GM12878 (cell line): ENCODE data around the gene LRRC30. TPM values are rescaled to one million over a fixed set of nuclear protein-coding genes. Genes with fewer than 3 reads are reported as not detected.

Source experiments
- ATAC-seq: fragments of 200-7000 bp; cut with Tn5 transposase; 3 replicates; pipeline ENCODE4 v1.9.1; 2020; ENCODE audit warnings: mild to moderate bottlenecking, moderate library complexity
- BruUV-seq: library from RNA; stranded (reverse); fragments of 400-500 nt; replicated peaks from 2 replicates; lab custom pipeline; 2021; lab: Mats Ljungman, UMichigan
- CTCF ChIA-PET: fragments of 300-600 bp; sonication (Branson Sonifier 250); formaldehyde crosslinking; extraction: SDS; loops from one replicate; lab custom pipeline; 2021; ENCODE audit warnings: inconsistent platforms; lab: Yijun Ruan, JAX
- POLR2A ChIA-PET: fragments of 350-600 bp; formaldehyde crosslinking; extraction: SDS; loops from one replicate; lab custom pipeline; 2021; ENCODE audit warnings: inconsistent platforms; lab: Charles Lee
- RAD21 ChIA-PET: fragments of 300-600 bp; sonication (Branson Sonifier 250); formaldehyde crosslinking; loops from one replicate; lab custom pipeline; 2023; ENCODE audit warnings: antibody characterized with exemption; ENCODE audit not compliant: unreplicated experiment; lab: Charles Lee
- SMC1A ChIA-PET: fragments of 300-600 bp; sonication (Branson Sonifier 250); formaldehyde crosslinking; loops from one replicate; lab custom pipeline; 2023; ENCODE audit not compliant: unreplicated experiment, uncharacterized antibody; lab: Charles Lee
- DNase-seq: peaks from one replicate; pipeline ENCODE4 v3.0.0-alpha.2; 2011; ENCODE audit warnings: low read depth, low spot score
- FAIRE-seq: peaks from 3 replicates; lab custom pipeline; 2011; peaks lifted over from hg19 to GRCh38; lab: Jason Lieb, UNC
- H2AFZ ChIP-seq: 2 replicates; pipeline ENCODE4 v1.6.0; 2011; ENCODE audit warnings: low read depth, low read length, control low read depth; ENCODE audit not compliant: control insufficient read depth
- H3K27ac ChIP-seq: 2 replicates; pipeline ENCODE4 v1.5.1; 2011; ENCODE audit warnings: control low read depth; ENCODE audit not compliant: control insufficient read depth, insufficient read depth
- H3K27me3 ChIP-seq, 2 experiments: replicated peaks in 1 of 2; 2 replicates each; pipeline versions ENCODE4 v1.6.0 to v1.6.1; 2011; ENCODE audit warnings: low read length in 1 of 2; ENCODE audit not compliant: control insufficient read depth in 2 of 2, insufficient read depth in 2 of 2
- H3K36me3 ChIP-seq, 2 experiments: 2 replicates each; pipeline ENCODE4 v1.5.1; 2011; ENCODE audit warnings: low read length in 1 of 2; ENCODE audit not compliant: control insufficient read depth in 2 of 2, insufficient read depth in 2 of 2
- H3K4me1 ChIP-seq: 2 replicates; pipeline ENCODE4 v1.6.1; 2011; ENCODE audit warnings: mild to moderate bottlenecking, low read length, moderate library complexity, mixed read lengths; ENCODE audit not compliant: control insufficient read depth, insufficient read depth
- H3K4me2 ChIP-seq: 2 replicates; pipeline ENCODE4 v1.6.0; 2011; ENCODE audit warnings: control low read depth; ENCODE audit not compliant: control insufficient read depth, insufficient read depth
- H3K4me3 ChIP-seq: fragments of 200-600 bp; sonication (generic); 2 replicates; pipeline ENCODE4 v1.5.1; 2016
- H3K79me2 ChIP-seq: 2 replicates; pipeline ENCODE4 v1.6.0; 2011; ENCODE audit warnings: low read length; ENCODE audit not compliant: control insufficient read depth, insufficient read depth
- H3K9ac ChIP-seq: 2 replicates; pipeline ENCODE4 v1.8.0; 2011; ENCODE audit warnings: low read length, control low read depth, mixed read lengths; ENCODE audit not compliant: control insufficient read depth, insufficient read depth
- H3K9me3 ChIP-seq: replicated peaks from 3 replicates; pipeline ENCODE4 v1.5.1; 2011; ENCODE audit warnings: mild to moderate bottlenecking, low read length; ENCODE audit not compliant: control insufficient read depth, insufficient read depth
- H4K20me1 ChIP-seq: 2 replicates; pipeline ENCODE4 v1.6.0; 2011; ENCODE audit not compliant: control insufficient read depth, insufficient read depth
- BRCA1 ChIP-seq: IDR thresholded peaks from 2 replicates; pipeline ENCODE4 v1.6.1; 2011; ENCODE audit warnings: low read depth, low read length, improper control_type of control experiment
- CBFB ChIP-seq: IDR thresholded peaks from 2 replicates; pipeline ENCODE4 v1.6.1; 2016; ENCODE audit warnings: antibody characterized with exemption, low read depth
- CBX5 ChIP-seq: sonication (generic); IDR thresholded peaks from 2 replicates; pipeline ENCODE4 v1.6.1; 2016; ENCODE audit warnings: low read depth, moderate library complexity, mild to moderate bottlenecking, inconsistent platforms
- FOXK2 ChIP-seq: fragments of 450-650 bp; IDR thresholded peaks from 2 replicates; pipeline ENCODE4 v1.6.1; 2017; ENCODE audit warnings: mild to moderate bottlenecking, moderate library complexity
- HDAC6 ChIP-seq: fragments of 200-600 bp; sonication (generic); IDR thresholded peaks from one replicate; pipeline ENCODE4 v1.8.0; 2017; ENCODE audit warnings: antibody characterized with exemption; ENCODE audit not compliant: unreplicated experiment
- IRF5 ChIP-seq: fragments of 450-650 bp; IDR thresholded peaks from 2 replicates; pipeline ENCODE4 v1.6.1; 2017; ENCODE audit warnings: borderline replicate concordance
- KLF5 ChIP-seq: fragments of 450-650 bp; IDR thresholded peaks from 2 replicates; pipeline ENCODE4 v1.6.1; 2014; ENCODE audit warnings: mild to moderate bottlenecking; ENCODE audit not compliant: partially characterized antibody
- NR2C2 ChIP-seq: IDR thresholded peaks from 2 replicates; pipeline ENCODE4 v1.6.1; 2011; ENCODE audit warnings: borderline replicate concordance, low read depth; ENCODE audit not compliant: control insufficient read depth, insufficient read length
- RELA ChIP-seq: fragments of 450-650 bp; IDR thresholded peaks from 2 replicates; pipeline ENCODE4 v1.8.0; 2014; ENCODE audit warnings: borderline replicate concordance; ENCODE audit not compliant: partially characterized antibody
- RFX5 ChIP-seq: IDR thresholded peaks from 2 replicates; pipeline ENCODE4 v1.6.1; 2011; ENCODE audit warnings: low read depth, low read length, improper control_type of control experiment
- SREBF1 ChIP-seq: IDR thresholded peaks from 2 replicates; pipeline ENCODE4 v1.6.1; 2012; ENCODE audit warnings: mild to moderate bottlenecking, low read length
- SREBF2 ChIP-seq: IDR thresholded peaks from 2 replicates; pipeline ENCODE4 v1.6.1; 2012; ENCODE audit warnings: mild to moderate bottlenecking, low read length
- WGBS: methylation state at CpG from one replicate; pipeline ENCODE4 v1.1.6; 2016; ENCODE audit warnings: low lambda C conversion rate; ENCODE audit not compliant: insufficient replicate concordance, insufficient coverage; ENCODE audit errors: missing lambda C conversion rate; 5-methylcytosine and 5-hydroxymethylcytosine counted together
- in situ Hi-C: fragments of 300-500 bp; cut with MboI; formaldehyde crosslinking; loops from 9 replicates; pipeline ENCODE4 v1.14.3; 2018; ENCODE audit warnings: mixed read lengths
- intact Hi-C: fragments of 100-400 bp; cut with micrococcal nuclease; formaldehyde crosslinking; loops from one replicate; pipeline ENCODE4 v1.14.2; 2022; ENCODE audit not compliant: unreplicated experiment
- polyA plus RNA-seq, 11 experiments: library from polyadenylated mRNA; depleted of rRNA in 4 of 11; unstranded in 6 of 11; stranded (reverse) in 5 of 11; fragments of >200 nt; fragmentation: Nextera tagmentation in 4 of 11; fragmentation: Illumina TruSeq in 1 of 11; extraction: Ambion mirVana in 4 of 11; extraction: Trizol in 1 of 11; gene quantifications; 1 replicate in 1 of 11; 2 replicates in 10 of 11; pipeline versions ENCODE4 v1.2.1 to v1.2.3, GENCODE V29; 2011 to 2016; ENCODE audit warnings: inconsistent platforms in 2 of 11, missing spikeins in 2 of 11, low read depth in 1 of 11
- total RNA-seq, 4 experiments: library from RNA; depleted of rRNA in 3 of 4; stranded (reverse); fragments of >200 nt in 3 of 4; fragmentation: Illumina TruSeq in 1 of 4; extraction: Trizol in 1 of 4; gene quantifications; 2 replicates each; pipeline versions ENCODE4 v1.2.1 to v1.2.3, GENCODE V29; 2013 to 2021
- TF ChIP-seq, protein P1 (sequence below): fragments of 450-650 bp; formaldehyde crosslinking; IDR thresholded peaks from 2 replicates; pipeline ENCODE4 v1.4.0; 2022; ENCODE audit warnings: mild to moderate bottlenecking, moderate library complexity
- TF ChIP-seq, protein P2 (sequence below): IDR thresholded peaks from 2 replicates; pipeline ENCODE4 v1.6.1; 2011; ENCODE audit warnings: borderline replicate concordance, low read depth, mild to moderate bottlenecking, moderate library complexity, mixed read lengths, low read length; ENCODE audit not compliant: insufficient read depth; ENCODE audit errors: extremely low read length

LRRC30 gene
- total and polyA plus RNA-seq, 10 of the 15 experiments (the other 5 are each of a cell fraction or from before 2014, with no cell fraction given), result not detected

DNA sequence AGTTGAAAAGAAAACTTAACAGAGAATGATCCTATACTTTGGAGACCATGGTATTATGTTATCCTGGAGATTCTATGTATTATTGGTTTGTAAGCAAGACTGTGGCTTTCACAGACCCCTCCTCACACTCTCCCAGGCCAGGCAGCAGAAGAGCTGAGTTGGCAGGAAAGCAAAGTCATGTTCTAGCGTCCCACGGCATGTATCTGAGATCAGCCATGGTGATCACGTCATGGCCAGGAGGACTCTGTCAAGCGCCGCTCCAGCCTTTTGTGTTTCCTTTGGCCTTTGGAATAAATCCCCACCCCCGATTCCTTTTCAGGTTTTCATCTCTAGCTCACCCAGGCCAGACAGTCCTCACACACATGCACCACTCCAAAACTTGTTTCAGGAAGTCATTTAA is 39.1 kb downstream of the LRRC30 start:
- ChIA-PET SMC1A (no interaction called here), POLR2A (no interaction called here), CTCF (no interaction called here), RAD21 (no interaction called here)
- DNase-seq, result no peak
- no peak overlapping the region for H3K4me3 ChIP-seq
- TF ChIP-seq IRF5, result no peak
- no peak for TF ChIP-seq KLF5
- TF ChIP-seq BRCA1, result no peak
- no peak for TF ChIP-seq CBX5
- TF ChIP-seq, protein P1, sequence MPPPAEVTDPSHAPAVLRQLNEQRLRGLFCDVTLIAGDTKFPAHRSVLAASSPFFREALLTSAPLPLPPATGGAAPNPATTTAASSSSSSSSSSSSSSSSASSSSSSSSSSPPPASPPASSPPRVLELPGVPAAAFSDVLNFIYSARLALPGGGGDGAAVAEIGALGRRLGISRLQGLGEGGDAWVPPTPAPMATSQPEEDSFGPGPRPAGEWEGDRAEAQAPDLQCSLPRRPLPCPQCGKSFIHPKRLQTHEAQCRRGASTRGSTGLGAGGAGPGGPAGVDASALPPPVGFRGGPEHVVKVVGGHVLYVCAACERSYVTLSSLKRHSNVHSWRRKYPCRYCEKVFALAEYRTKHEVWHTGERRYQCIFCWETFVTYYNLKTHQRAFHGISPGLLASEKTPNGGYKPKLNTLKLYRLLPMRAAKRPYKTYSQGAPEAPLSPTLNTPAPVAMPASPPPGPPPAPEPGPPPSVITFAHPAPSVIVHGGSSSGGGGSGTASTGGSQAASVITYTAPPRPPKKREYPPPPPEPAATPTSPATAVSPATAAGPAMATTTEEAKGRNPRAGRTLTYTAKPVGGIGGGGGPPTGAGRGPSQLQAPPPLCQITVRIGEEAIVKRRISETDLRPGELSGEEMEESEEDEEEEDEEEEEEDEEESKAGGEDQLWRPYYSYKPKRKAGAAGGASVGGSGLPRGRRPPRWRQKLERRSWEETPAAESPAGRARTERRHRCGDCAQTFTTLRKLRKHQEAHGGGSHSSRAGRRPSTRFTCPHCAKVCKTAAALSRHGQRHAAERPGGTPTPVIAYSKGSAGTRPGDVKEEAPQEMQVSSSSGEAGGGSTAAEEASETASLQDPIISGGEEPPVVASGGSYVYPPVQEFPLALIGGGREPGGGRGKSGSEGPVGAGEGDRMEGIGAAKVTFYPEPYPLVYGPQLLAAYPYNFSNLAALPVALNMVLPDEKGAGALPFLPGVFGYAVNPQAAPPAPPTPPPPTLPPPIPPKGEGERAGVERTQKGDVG (CRISPR knock-in tag), result no peak
- TF ChIP-seq RELA, result no peak
- no peak for TF ChIP-seq CBFB
- TF ChIP-seq HDAC6, result no peak
- TF ChIP-seq SREBF2, result no peak
- no peak for TF ChIP-seq SREBF1
- TF ChIP-seq, protein P2, sequence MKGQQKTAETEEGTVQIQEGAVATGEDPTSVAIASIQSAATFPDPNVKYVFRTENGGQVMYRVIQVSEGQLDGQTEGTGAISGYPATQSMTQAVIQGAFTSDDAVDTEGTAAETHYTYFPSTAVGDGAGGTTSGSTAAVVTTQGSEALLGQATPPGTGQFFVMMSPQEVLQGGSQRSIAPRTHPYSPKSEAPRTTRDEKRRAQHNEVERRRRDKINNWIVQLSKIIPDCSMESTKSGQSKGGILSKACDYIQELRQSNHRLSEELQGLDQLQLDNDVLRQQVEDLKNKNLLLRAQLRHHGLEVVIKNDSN, result no peak
- TF ChIP-seq FOXK2, result no peak
- no peak for TF ChIP-seq RFX5
- no peak for TF ChIP-seq NR2C2
- no TSS peak for BruUV-seq
- in situ Hi-C loops (no loop called here), intact Hi-C loops (no loop called here)
- H4K20me1 ChIP-seq, result no peaks in the 10 kb centered on the region
- WGBS, result 56% methylated on average over 6 of the region's 6 CpGs
- no peak overlapping the region for H3K4me2 ChIP-seq
- H3K36me3 ChIP-seq, result no peaks in the 10 kb centered on the region
- H3K9me3 ChIP-seq, result no peaks in the 10 kb centered on the region; the same call in 2 of the 3 replicates
- no peak for FAIRE-seq
- H3K4me1 ChIP-seq, result no peaks in the 10 kb centered on the region
- ATAC-seq, result no peak
- no peak overlapping the region for H3K27ac ChIP-seq
- H2AFZ ChIP-seq, result no peak overlapping the region
- no peak overlapping the region for H3K9ac ChIP-seq
- H3K27me3 ChIP-seq, result no peaks in the 10 kb centered on the region
- no peaks in the 10 kb centered on the region for H3K79me2 ChIP-seq
